Left renal pelvis (tissue), 4 donors: ENCODE data around the gene ABCA4. TPM values are rescaled to one million over a fixed set of nuclear protein-coding genes. Genes with fewer than 3 reads are reported as not detected.
"Not testable (repeated sequence)": the region's sequence is repeated elsewhere in the genome, so short reads cannot be mapped to it uniquely, and the experiment has no call there.

ENCODE experiments used
- DNase-seq, 4 donors: peaks; one replicate each; pipeline ENCODE4 v3.0.0-alpha.2; 2013; ENCODE audit warnings: low read depth in 4 of 4, low spot score in 3 of 4
- polyA plus RNA-seq, 4 donors: library from polyadenylated mRNA; unstranded; fragments of 120-200 nt; gene quantifications; one replicate each; pipeline ENCODE4 v1.2.1, GENCODE V29; 2013; ENCODE audit not compliant: insufficient read length in 4 of 4

Gene ABCA4
- polyA plus RNA-seq, 4 donors: 0.46 to 10.8 (median 7.4) TPM

- no peak for DNase-seq
These were observed 160.3 kb downstream of the ABCA4 start for GRCh38 chr1:93960641-93961147.

- DNase-seq: no peak
These were observed 161.5 kb downstream of the ABCA4 start for GRCh38 chr1:93959413-93959812.

GRCh38 chr1:93958726-93959100 lies 162.2 kb downstream of the ABCA4 start:
- DNase-seq: no peak

GRCh38 chr1:93958032-93958725 lies 162.8 kb downstream of the ABCA4 start:
- no peak for DNase-seq

- DNase-seq: no peak
These were observed 165.2 kb downstream of the ABCA4 start for GRCh38 chr1:93955765-93956164.

- DNase-seq: not testable (repeated sequence)
These were observed 173.8 kb downstream of the ABCA4 start for GRCh38 chr1:93947002-93947686.

Other genes starting within 250 kb of the ABCA4 start
- 10 to 100 TPM; 60.0 to 85.9 (median 72.1) TPM for gene DNTTIP2, start 241.9 kb downstream of the ABCA4 start, polyA plus RNA-seq
- gene GCLM, start 211.7 kb downstream of the ABCA4 start, polyA plus RNA-seq: 10 to 100 TPM; 11.7 to 14.1 (median 12.6) TPM
- 10 to 100 TPM; 21.5 to 93.0 (median 77.7) TPM for gene ARHGAP29, start 116.4 kb upstream of the ABCA4 start, polyA plus RNA-seq